HG02973 (cell line): ENCODE data around the gene SPOCD1.

Source experiments
- ATAC-seq: cut with Tn5 transposase; IDR thresholded peaks from one replicate; pipeline ENCODE4 v1.9.1; 2021; ENCODE audit warnings: moderate library complexity; ENCODE audit not compliant: unreplicated experiment

SPOCD1 gene

DNA sequence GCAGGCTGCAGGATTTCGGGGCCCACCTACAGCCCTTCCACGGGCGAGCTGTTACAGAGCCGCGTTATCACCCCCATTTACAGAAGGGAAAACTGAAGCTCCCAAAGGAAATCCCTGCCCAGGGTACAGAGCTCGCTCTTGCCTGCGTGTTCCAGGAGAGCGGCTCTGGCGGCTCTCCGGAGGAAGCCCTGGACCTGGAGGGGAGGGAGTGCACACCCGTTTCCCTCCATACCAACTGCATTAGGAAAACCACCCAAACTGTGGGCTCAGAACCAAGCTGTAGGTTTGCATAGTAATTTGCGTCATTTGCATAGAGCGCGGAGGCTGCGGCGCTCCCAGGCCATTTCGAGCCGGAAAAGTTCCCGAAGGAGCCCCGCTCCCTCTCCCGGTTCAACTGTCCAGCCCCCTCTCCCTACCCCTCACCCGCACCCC is 27.0 kb downstream of the SPOCD1 start:
- ATAC-seq: peak; percentile 18

GRCh38 chr1:31788138-31788824 is 27.5 kb downstream of the SPOCD1 start:
- peak; percentile 63 for ATAC-seq

GRCh38 chr1:31787786-31788137 is 28.1 kb downstream of the SPOCD1 start:
- ATAC-seq: no peak

GRCh38 chr1:31787261-31787660 is 28.6 kb downstream of the SPOCD1 start:
- ATAC-seq: no peak

DNA sequence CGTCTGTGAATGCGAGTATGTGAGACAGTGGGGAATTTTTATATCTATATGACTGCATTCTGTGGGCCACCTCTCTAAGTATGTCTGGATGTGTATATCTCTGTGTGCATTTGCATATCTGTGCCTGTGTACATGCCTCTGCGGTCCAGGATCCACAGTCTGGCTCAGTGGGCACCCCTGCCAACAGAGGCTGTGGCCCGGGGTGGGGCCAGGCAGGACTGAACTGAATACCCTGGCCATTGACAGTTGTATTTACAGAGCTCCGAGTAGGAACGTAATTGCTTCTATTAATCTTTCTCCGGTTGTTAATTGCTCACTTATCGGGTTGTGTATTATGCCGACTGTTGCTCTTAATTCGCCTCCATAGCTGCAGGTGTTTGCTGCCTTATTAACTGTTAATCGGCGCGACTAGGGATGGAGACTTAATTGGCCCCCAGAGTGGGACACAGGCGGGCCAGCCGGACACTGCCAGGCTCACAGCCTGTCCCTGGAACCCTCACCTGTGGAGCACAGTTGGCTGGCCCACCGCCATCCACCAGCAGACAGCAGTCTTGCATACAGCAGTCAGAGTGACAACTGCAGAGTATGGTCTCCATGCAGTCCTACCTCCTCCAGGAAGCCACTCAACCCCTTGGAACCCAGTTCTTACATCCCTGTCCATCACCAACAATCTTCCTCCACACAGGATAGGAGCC is 29.3 kb downstream of the SPOCD1 start:
- ATAC-seq: no peak

- ATAC-seq: no peak
Measured at GRCh38 chr1:31785947-31786290, 29.9 kb downstream of the SPOCD1 start.

DNA sequence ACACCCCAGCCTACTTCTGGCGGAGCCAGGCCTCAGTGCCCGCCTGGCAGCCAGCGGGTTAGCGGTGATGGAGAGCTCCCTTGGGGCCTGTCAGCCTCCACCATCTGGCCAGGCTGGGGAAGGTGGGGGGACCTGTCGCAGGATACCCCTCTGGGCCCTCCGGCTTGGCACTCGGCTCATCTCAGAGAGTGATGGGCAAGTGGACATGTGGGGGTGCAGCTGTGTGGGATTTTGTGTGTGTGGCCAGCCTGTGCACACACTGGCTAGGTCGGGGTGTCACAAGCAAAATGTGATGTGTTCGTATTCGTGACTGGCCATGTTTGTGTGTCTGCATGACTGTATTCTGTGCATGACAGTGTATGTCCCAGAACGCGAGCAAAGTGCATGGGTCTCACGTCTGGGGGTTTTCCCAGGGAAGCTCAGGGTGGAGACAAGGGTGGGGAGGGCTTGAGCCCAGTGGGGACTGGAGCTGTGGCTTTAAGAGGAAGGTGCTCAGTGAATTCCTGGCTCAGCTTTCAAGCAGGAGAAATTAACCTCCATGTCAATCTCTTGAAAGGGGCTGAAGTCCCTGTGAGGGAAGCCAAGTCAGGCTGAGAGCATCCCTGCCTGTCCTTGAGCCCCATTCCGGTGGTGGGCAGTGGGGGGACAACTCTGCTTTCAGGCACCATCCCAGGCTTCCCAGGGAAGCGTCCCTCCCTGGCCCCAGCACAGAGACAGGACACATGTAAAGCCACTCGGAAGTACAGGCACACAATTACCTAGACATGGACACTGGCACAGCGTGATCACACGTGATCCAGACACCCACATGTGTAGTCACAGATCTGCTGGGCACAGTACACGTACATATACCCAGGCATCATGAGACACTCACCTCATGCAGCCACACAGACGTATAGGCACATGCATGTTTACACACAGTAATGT is 30.5 kb downstream of the SPOCD1 start:
- no peak for ATAC-seq

DNA sequence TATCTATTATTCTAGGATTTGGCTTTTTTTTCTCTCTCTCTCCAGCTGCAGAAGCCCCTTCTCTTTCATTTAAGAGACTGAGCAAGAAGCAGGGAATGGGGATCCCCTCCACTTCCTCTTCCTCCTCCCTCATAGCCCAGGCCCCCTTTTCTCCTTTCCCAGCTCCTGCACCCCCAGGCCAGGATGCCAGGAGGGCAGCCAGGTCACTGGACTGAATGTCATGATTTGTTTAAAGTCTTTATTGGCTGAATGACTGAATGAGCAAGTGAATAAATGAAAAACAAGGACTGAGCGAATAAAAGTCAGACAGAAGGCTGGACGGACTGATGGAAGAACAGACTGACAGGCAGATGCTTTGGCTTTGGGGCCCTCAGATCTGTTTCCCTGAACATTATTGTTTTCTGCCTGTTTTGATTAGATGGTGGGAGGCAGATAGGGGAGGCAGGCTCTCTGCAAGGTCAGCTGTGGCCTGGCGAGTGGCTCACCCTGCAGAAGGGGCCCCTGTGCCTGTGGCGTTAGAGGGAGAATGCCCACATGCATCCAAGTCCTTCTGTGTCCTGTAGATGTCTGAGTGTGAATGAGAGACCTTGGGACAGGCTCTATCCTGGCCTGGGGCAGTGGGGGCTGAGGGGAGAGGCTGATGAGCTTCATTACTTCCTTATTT is 31.3 kb downstream of the SPOCD1 start:
- no peak for ATAC-seq

DNA sequence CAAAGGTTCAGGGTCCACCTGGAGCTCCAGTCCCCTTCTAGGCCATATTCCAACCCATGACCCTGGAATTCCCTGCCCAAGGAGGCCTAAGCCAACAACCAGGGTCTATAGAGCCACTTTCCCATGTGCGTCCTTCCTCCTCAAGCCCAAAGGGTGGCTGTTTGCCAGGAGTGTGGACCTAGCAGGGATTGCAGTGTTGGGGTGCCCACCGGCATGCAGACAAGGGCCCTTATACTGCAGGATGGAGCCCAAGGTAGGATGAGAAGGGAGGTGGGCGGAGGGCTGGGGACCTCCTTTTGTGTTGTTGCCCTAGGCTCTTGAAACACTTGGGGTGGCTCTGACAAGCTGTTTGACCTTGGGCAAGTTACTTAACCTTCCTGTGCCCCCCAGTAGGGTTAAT is 32.0 kb downstream of the SPOCD1 start:
- ATAC-seq: no peak

DNA sequence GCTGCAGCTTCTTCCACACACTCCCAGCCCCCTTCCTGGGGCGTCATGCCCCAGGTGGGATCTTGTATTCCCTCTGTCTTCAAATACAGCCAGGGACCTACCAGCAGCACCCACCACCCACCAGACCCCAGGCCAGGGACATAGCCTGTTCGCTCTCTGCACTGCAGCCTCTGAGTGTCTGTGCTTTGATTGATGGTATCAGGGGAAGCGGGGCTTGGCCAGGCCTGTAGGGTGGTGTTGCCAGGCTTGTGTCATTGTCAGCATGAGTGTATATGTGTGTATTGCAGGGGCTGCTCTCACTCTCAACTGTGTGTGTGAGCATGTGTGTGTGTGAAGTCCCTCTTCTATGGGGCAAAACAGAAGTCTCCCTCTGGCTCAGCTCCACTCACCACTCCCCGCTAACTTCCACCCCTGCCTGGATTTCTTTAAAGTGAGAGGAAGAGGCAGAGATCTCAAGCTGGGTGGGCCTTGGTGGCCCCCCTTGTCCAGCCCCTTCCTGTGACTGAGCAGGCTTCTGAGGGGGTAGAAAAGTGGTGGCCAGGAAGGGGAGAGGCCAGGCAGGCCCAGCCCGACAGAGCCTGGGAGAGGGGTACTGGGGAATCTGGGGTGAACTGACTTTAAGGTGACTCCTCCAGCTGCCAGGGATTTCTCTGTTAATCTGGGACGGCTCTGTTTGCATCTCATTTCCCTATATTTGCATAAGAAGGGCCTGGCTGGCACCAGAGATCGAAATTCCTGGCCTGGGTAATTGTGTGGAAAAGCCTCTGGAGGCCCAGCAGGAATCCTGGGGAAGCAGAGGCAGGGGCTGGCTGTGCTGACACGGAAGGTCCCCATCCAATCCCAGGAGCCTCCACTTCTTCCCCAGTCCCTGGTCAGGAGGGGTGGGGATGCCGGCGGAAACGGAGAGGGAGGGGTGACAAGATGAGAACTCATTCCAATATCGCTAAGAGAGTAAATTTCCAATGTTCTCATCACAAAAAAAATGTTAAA is 33.1 kb downstream of the SPOCD1 start:
- ATAC-seq: no peak

- ATAC-seq: no peak
Measured at GRCh38 chr1:31781756-31782371, 34.0 kb downstream of the SPOCD1 start.

DNA sequence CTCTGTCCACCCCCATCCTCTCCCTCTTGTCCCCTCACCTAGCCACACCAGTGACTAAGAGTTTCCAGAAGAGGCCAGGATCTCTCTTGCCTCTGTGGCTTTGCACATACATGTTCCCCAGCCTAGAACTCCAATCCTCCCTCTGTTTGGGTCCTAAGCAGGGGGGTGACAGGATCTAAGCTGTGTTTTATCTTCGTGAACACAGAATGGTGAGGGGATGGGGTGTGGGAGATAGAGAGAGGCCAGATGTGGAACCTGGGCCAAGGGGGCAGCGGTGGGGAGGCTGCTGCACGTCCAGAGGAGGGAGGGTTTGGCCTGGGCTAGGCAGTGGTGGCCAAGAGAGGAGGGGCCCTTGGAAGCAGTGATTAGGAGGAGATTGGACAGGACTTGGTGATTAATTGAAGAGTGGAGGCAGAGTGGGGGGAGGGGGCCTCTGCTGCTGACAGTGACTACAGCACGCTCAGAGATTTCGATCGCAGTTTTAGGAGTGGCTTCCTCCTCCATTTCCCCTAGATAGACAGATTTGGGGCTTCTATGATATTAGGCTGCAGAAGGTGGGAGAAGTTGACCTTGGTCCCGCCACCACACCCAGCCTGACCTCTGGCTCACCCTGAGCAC is 34.6 kb downstream of the SPOCD1 start:
- no peak for ATAC-seq

DNA sequence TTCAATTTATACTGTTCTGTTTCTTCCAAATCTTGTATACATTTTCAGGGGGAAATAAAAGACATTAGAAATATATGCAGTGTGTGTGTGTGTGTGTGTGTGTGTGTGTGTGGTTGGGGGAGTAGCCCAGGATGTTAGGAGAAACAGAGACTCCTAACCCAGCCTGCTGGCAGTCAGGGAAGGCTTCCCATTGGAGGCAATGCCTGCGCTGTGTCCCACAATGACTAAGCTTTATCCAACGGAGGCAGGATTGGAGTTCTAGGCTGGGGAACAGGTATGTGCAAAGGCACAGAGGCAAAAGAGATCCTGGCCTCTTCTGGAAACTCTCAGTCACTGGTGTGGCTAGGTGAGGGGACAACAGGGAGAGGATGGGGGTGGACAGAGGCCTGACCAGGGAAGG is 35.2 kb downstream of the SPOCD1 start:
- ATAC-seq: no peak

- ATAC-seq: no peak
Measured at GRCh38 chr1:31779687-31780086, 36.1 kb downstream of the SPOCD1 start.

DNA sequence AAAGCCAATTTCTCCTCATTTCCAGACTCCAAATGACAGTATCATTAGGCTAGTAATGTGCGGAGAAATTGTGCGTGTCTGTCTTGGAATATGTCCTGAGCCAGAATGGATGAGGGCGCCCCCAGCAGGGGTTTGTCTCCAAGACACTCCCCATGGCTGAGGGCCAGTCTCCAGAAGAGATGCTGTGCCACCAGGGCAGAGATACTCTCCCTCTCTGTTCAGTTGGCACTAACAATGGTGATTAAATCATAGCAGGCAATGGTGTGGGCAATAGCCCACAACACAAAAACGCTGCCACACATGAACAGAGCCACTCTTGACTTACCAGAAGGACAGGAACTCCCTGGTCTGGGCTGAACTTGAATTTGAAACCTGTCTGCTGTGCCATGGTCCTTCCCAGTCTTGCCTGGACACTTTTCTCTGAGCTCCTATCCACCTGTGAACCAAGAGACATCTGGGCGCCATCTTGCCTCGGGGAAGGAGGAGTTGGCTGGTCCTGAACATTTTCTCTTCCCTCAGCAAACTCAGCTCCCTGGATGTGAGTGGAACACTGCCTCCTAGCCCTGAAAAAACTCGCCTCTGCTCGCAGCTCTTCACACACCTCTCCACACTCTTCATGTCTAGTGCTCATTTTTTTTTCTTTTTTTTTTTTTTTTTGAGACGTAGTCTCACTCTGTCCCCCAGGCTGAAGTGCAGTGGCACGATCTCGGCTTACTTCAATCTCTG is 36.9 kb downstream of the SPOCD1 start:
- ATAC-seq: no peak

DNA sequence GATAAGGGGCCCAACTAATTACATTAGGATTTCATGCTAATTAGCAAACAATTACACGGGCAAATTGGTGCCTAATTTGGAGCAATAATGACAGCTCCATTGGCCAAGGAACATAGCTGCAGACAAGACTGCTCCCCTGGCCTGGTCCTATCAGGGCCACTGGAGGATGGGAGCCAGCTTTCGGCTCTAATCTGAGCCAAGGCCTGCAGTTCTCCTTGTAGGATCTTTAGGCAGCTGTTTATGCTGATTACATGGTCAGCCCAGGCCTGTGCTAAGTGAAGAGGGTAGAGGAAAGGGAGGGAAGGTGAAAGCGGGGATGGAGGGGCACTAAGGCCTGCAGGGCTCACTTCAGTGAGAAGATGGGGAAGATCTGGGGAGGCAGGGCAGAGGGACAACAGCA is 39.3 kb downstream of the SPOCD1 start:
- no peak for ATAC-seq

GRCh38 chr1:31776032-31776431 is 39.8 kb downstream of the SPOCD1 start:
- no peak for ATAC-seq

DNA sequence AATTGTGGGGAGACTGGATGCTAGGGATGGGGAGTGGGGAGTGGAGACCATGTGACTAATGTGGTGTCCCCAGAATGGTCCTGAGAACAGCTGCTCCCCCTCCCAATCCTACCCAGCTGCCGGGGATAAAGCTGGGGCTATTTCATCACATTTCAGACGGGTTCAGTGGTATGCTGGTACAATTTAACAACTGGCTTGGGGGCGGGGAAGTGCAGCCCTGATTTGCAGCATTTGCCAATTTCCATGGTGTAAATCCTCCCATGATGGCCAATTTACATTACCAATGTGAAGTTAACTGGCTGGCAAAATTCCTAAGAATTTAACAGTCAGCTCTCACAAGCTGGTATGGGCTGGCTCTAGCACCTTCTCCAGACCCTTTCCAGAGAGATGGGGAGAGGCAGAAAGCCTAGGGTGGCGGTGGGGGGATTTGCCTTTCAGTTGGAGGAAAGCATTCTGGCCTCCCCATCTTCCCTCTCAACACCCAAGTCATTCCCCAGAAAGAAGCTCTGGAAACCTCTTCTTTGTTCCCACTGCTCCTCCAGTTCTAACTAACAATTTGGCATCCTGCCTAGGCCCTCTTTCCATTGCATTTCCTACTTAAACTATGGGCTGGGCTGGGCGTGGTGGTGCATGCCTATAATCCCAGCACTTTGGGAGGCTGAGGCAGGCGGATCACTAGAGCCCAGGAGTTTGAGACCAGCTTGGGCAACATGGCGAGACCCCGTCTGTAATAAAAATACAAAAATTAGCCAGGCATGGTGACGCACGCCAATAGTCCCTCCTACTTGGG is 40.4 kb downstream of the SPOCD1 start:
- ATAC-seq: no peak
